ENCODE results near the gene MRPL44.

The MRPL44 gene

DNA sequence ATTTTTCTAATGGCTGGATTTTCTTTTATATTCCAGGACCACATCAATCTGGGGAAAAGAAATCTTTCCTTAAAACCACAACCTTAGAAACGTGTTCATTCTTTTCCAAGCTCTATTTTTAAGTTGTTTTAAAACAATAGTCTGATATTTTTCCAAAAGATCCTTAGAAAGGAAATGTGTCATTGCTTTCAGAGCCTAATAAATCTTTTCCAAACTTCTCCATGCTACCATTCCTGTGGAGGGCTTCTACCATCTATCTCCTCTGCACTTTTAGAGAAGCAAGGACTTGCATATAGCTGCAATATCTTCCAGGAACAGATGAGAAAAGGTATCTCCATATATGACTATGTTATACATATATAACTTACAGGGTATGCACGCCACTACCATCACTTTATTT, 33.3 kb upstream of the MRPL44 start:
- Histone ChIP-seq H3K9me3 (ENCODE audit: control insufficient read depth, insufficient read depth, low read length) (no peaks in the 10 kb centered on the region), H3K27me3 (ENCODE audit: control insufficient read depth, insufficient read depth, low read length) (no peaks in the 10 kb centered on the region), H3K36me3 (ENCODE audit: control insufficient read depth, insufficient read depth, low read length) (peaks cover 5% of the 10 kb centered on the region; the same call in 1 of the 2 replicates), H3K4me1 (ENCODE audit: control insufficient read depth, insufficient read depth, low read length) (no peaks in the 10 kb centered on the region), H3K27ac (ENCODE audit: low read depth, low read length) (no peak overlapping the region), H3K9ac (ENCODE audit: low read depth, low read length) (no peak overlapping the region), H3K4me3 (ENCODE audit: low read depth, low read length) (no peak overlapping the region)

DNA sequence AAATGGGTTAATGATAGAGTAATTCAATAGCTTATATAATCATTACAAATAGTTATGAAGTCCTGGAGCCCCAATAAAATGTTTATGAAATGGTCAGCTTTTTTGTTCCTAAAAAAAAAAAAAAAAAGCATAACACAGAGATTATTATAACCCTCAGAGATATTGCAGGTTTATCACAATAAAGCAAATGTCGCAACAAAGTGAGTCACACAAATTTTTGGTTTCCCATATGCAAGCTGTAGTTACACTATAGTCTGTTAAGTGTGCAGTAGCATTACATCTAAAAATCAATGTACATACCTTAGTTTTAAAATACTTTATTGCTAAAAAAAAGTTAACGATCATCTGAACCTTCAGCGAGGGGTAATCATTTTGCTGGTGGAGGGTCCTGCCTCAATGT, 32.2 kb upstream of the MRPL44 start:
- H3K9me3 ChIP-seq (ENCODE audit: control insufficient read depth, insufficient read depth, low read length), result no peaks in the 10 kb centered on the region
- no peak overlapping the region for H3K4me3 ChIP-seq (ENCODE audit: low read depth, low read length)
- no peaks in the 10 kb centered on the region for H3K27me3 ChIP-seq (ENCODE audit: control insufficient read depth, insufficient read depth, low read length)
- H3K27ac ChIP-seq (ENCODE audit: low read depth, low read length), result no peak overlapping the region
- H3K9ac ChIP-seq (ENCODE audit: low read depth, low read length), result no peak overlapping the region
- peaks cover 6% of the 10 kb centered on the region for H3K4me1 ChIP-seq (ENCODE audit: control insufficient read depth, insufficient read depth, low read length)
- H3K36me3 ChIP-seq (ENCODE audit: control insufficient read depth, insufficient read depth, low read length), result peaks cover 5% of the 10 kb centered on the region; the same call in 1 of the 2 replicates

DNA sequence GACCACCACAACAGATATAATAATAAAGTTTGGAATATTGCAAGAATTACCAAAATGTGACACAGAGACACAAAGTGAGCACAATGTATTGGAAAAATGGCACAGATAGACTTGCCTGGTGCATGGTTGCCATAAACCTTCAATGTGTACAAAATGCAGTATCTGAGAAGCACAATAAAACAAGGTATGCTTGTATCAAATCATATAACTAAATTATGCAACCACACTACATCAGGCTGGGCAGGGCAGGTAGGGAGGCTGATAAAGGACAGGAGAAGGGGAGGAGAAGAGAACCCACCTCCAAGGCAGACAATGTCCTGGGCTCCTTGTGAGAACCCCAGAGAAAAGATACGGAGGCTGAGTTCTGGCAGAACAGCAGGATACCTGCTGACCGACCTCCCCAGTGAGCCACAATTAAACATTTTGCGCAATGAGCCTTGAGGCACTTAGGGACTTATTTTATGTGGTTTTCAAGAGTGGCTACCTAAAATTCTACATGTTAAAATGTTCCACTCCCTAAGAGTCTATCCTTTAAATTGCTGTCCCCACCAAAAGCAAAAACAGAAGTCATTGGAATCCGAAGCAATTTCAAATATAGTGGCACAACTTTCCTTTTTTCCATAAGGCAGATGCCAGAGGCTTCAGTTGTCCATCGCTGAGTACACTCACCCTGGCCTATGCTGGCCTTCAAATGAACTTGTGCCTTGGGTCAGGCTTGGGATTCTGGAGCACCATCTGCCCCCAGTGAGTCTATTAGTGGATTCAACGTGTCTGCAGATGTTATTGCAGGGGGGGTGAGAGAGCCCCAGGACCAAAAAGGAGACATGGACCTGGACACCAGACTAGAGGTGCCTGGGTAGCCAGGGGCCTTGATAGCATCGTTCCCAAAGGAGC, 28.9 kb upstream of the MRPL44 start:
- H3K27me3 ChIP-seq (ENCODE audit: control insufficient read depth, insufficient read depth, low read length), result no peaks in the 10 kb centered on the region
- H3K27ac ChIP-seq (ENCODE audit: low read depth, low read length), result no peak overlapping the region
- peaks cover 5% of the 10 kb centered on the region; the same call in 1 of the 2 replicates for H3K36me3 ChIP-seq (ENCODE audit: control insufficient read depth, insufficient read depth, low read length)
- H3K4me1 ChIP-seq (ENCODE audit: control insufficient read depth, insufficient read depth, low read length), result peaks cover 25% of the 10 kb centered on the region
- no peak overlapping the region for H3K9ac ChIP-seq (ENCODE audit: low read depth, low read length)
- H3K9me3 ChIP-seq (ENCODE audit: control insufficient read depth, insufficient read depth, low read length), result no peaks in the 10 kb centered on the region
- H3K4me3 ChIP-seq (ENCODE audit: low read depth, low read length), result no peak overlapping the region

- Histone ChIP-seq H3K4me1 (ENCODE audit: control insufficient read depth, insufficient read depth, low read length) (peaks cover 27% of the 10 kb centered on the region), H3K36me3 (ENCODE audit: control insufficient read depth, insufficient read depth, low read length) (peaks cover 5% of the 10 kb centered on the region; the same call in 1 of the 2 replicates), H3K27me3 (ENCODE audit: control insufficient read depth, insufficient read depth, low read length) (no peaks in the 10 kb centered on the region), H3K9me3 (ENCODE audit: control insufficient read depth, insufficient read depth, low read length) (no peaks in the 10 kb centered on the region), H3K27ac (ENCODE audit: low read depth, low read length) (no peak overlapping the region), H3K4me3 (ENCODE audit: low read depth, low read length) (no peak overlapping the region), H3K9ac (ENCODE audit: low read depth, low read length) (no peak overlapping the region)
Measured at GRCh38 chr2:223929571-223930102, 27.6 kb upstream of the MRPL44 start.

GRCh38 chr2:223930103-223930976, 26.9 kb upstream of the MRPL44 start:
- Histone ChIP-seq H3K4me3 (ENCODE audit: low read depth, low read length) (no peak overlapping the region), H3K36me3 (ENCODE audit: control insufficient read depth, insufficient read depth, low read length) (0 out of 2 replicates have a peak, but pooled peaks cover under 1% of the 10 kb centered on the region), H3K4me1 (ENCODE audit: control insufficient read depth, insufficient read depth, low read length) (peaks cover 34% of the 10 kb centered on the region), H3K27me3 (ENCODE audit: control insufficient read depth, insufficient read depth, low read length) (no peaks in the 10 kb centered on the region), H3K9me3 (ENCODE audit: control insufficient read depth, insufficient read depth, low read length) (no peaks in the 10 kb centered on the region), H3K27ac (ENCODE audit: low read depth, low read length) (peak overlapping the region; percentile 6), H3K9ac (ENCODE audit: low read depth, low read length) (no peak overlapping the region)

DNA sequence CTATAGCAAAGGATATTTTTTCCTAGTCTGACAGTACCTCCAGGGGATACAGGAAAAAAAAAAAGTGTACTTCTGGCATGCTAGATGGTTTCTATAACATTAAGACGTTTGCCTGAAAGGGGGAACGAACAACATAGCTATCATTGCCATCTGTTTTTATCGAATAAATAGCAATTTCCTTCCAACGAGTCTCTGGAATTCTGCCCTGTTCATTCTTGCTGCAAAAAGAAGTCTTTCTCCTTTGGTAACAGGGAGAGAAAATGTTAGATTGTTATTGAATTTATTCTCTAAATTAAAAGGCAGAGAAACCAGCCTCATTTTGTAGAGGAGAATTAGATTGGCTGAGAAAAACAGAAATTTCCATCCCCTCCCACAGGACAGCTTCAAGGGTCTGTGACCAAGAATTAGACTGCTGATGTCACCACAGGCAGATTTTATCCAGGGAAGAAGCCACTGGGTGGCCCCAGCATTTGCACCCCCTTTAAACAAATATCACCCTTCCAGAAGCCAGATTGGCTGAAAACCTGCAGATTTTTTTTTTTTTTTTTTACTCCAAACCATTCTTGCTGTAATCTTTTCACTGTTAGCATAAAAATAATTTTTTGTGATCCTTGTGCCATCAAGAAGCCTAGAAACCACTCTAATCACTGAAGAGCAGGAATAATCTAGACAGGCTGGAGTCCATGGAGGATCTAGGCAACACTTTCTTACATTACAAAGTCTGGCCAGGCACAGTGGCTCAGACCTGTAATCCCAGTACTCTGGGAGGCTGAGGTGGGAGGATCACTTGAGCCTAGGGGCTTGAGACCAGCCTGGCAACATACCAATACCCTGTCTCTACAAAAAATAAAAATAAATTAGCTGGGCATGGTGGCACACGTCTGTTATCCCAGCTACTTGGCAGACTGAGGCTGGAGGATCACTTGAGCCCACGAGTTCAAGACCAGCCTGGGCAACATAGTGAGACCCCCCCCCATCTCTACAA, 24.2 kb upstream of the MRPL44 start:
- H3K27me3 ChIP-seq (ENCODE audit: control insufficient read depth, insufficient read depth, low read length), result no peaks in the 10 kb centered on the region
- no peak overlapping the region for H3K27ac ChIP-seq (ENCODE audit: low read depth, low read length)
- peaks cover 62% of the 10 kb centered on the region for H3K4me1 ChIP-seq (ENCODE audit: control insufficient read depth, insufficient read depth, low read length)
- H3K9ac ChIP-seq (ENCODE audit: low read depth, low read length), result no peak overlapping the region
- H3K9me3 ChIP-seq (ENCODE audit: control insufficient read depth, insufficient read depth, low read length), result no peaks in the 10 kb centered on the region
- H3K36me3 ChIP-seq (ENCODE audit: control insufficient read depth, insufficient read depth, low read length), result no peaks in the 10 kb centered on the region
- no peak overlapping the region for H3K4me3 ChIP-seq (ENCODE audit: low read depth, low read length)

- no peak overlapping the region for H3K27ac ChIP-seq (ENCODE audit: low read depth, low read length)
- no peak overlapping the region for H3K4me3 ChIP-seq (ENCODE audit: low read depth, low read length)
- peaks cover 69% of the 10 kb centered on the region for H3K4me1 ChIP-seq (ENCODE audit: control insufficient read depth, insufficient read depth, low read length)
- no peaks in the 10 kb centered on the region for H3K9me3 ChIP-seq (ENCODE audit: control insufficient read depth, insufficient read depth, low read length)
- H3K36me3 ChIP-seq (ENCODE audit: control insufficient read depth, insufficient read depth, low read length), result no peaks in the 10 kb centered on the region
- no peaks in the 10 kb centered on the region for H3K27me3 ChIP-seq (ENCODE audit: control insufficient read depth, insufficient read depth, low read length)
- 0 out of 2 replicates have a peak overlapping the region, but pooled peaks have one; percentile 23 for H3K9ac ChIP-seq (ENCODE audit: low read depth, low read length)
Measured at GRCh38 chr2:223934870-223935269, 22.4 kb upstream of the MRPL44 start.

- Histone ChIP-seq H3K27me3 (ENCODE audit: control insufficient read depth, insufficient read depth, low read length) (no peaks in the 10 kb centered on the region), H3K9ac (ENCODE audit: low read depth, low read length) (no peak overlapping the region), H3K4me3 (ENCODE audit: low read depth, low read length) (no peak overlapping the region), H3K36me3 (ENCODE audit: control insufficient read depth, insufficient read depth, low read length) (no peaks in the 10 kb centered on the region), H3K9me3 (ENCODE audit: control insufficient read depth, insufficient read depth, low read length) (no peaks in the 10 kb centered on the region), H3K4me1 (ENCODE audit: control insufficient read depth, insufficient read depth, low read length) (peaks cover 62% of the 10 kb centered on the region), H3K27ac (ENCODE audit: low read depth, low read length) (no peak overlapping the region)
Measured at GRCh38 chr2:223935459-223936125, 21.7 kb upstream of the MRPL44 start.

DNA sequence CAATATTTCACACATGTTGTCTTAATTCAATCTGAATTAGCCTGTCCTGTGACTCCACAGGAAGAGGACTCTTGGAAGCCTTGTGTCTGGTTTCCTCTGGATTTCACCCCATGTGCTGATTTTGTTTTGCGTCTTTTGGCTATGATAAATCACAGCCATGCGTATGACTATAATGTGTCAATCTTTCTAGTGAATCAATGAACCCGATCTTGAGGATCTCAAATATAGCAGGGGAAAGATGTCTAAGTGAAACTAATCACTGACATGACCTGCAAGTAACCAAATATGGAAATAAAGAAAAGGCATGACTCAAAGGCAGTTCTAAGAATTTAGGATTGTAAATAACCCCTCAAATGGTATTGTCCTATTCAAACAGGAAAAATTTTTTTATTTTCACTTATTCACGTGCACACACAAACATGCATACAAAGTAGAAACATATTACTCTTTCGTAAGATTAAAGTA, 20.4 kb upstream of the MRPL44 start:
- Histone ChIP-seq H3K9me3 (ENCODE audit: control insufficient read depth, insufficient read depth, low read length) (no peaks in the 10 kb centered on the region), H3K4me1 (ENCODE audit: control insufficient read depth, insufficient read depth, low read length) (peaks cover 57% of the 10 kb centered on the region), H3K9ac (ENCODE audit: low read depth, low read length) (peak overlapping the region; percentile 19; the same call in 1 of the 2 replicates), H3K36me3 (ENCODE audit: control insufficient read depth, insufficient read depth, low read length) (no peaks in the 10 kb centered on the region), H3K4me3 (ENCODE audit: low read depth, low read length) (peak overlapping the region; percentile 22; the same call in 1 of the 2 replicates), H3K27ac (ENCODE audit: low read depth, low read length) (peak overlapping the region; percentile 76), H3K27me3 (ENCODE audit: control insufficient read depth, insufficient read depth, low read length) (no peaks in the 10 kb centered on the region)

Data from HUES48 (cell line).